H1 (cell line): ENCODE results near the gene DLGAP3. TPM values are rescaled to one million over a fixed set of nuclear protein-coding genes. Genes with fewer than 3 reads are reported as not detected.

Experiments
- ATF2 ChIP-seq: IDR thresholded peaks from 2 replicates; pipeline ENCODE4 v1.6.1; 2012; ENCODE audit warnings: low read length, inconsistent platforms
- CBX5 ChIP-seq: fragments of 300-800, 300-1000 bp; sonication (generic); IDR thresholded peaks from 2 replicates; pipeline ENCODE4 v1.7.1; 2016; ENCODE audit warnings: antibody characterized with exemption, low read length, low read depth
- CREB1 ChIP-seq: IDR thresholded peaks from 2 replicates; pipeline ENCODE4 v1.6.1; 2012; ENCODE audit warnings: inconsistent platforms
- GTF2F1 ChIP-seq: IDR thresholded peaks from 2 replicates; pipeline ENCODE4 v1.6.1; 2012; ENCODE audit warnings: low read depth, low read length, improper control_type of control experiment, borderline replicate concordance
- KDM4A ChIP-seq: IDR thresholded peaks from one replicate; pipeline ENCODE4 v1.7.1; 2012; ENCODE audit warnings: low read depth, mild to moderate bottlenecking, moderate library complexity, low read length, inconsistent platforms; ENCODE audit not compliant: severe bottlenecking
- KDM5A ChIP-seq: fragments of 200-600 bp; IDR thresholded peaks from 2 replicates; pipeline ENCODE4 v1.7.1; 2012; ENCODE audit warnings: mild to moderate bottlenecking, low read length, inconsistent platforms, mixed read lengths
- TAF1 ChIP-seq: IDR thresholded peaks from 2 replicates; pipeline ENCODE4 v1.6.1; 2011; ENCODE audit warnings: mild to moderate bottlenecking, low read depth, low read length
- TEAD4 ChIP-seq: IDR thresholded peaks from 2 replicates; pipeline ENCODE4 v1.6.1; 2012; ENCODE audit warnings: low read depth, low read length, inconsistent platforms, mixed read lengths
- polyA plus RNA-seq, 7 experiments: library from polyadenylated mRNA; depleted of rRNA in 3 of 7; stranded (reverse) in 5 of 7; unstranded in 2 of 7; fragments of >200 nt in 5 of 7; fragments of 200-250 nt in 2 of 7; gene quantifications; 1 replicate in 5 of 7; 2 replicates in 1 of 7; 4 replicates in 1 of 7; pipeline versions ENCODE4 v1.2.1 to v1.2.3, GENCODE V29; 2011 to 2013; ENCODE audit warnings: missing spikeins in 2 of 7, mixed read lengths in 2 of 7
- total RNA-seq: library from RNA; stranded (reverse); fragmentation: NEBNext Ultra II Directional; extraction: Animal tissue kit (Norgen Biotek cat#: 25700); gene quantifications from 2 replicates; pipeline ENCODE4 v1.2.1, GENCODE V29; 2021
- TF ChIP-seq, protein P1 (sequence below): fragments of 300-600 bp; sonication (generic); IDR thresholded peaks from 2 replicates; pipeline ENCODE4 v1.7.1; 2012; ENCODE audit warnings: low read length, moderate library complexity, mild to moderate bottlenecking, inconsistent platforms; ENCODE audit not compliant: insufficient replicate concordance

The DLGAP3 gene
- total and polyA plus RNA-seq, 2 of the 8 experiments (the other 6 are each of a cell fraction or from before 2014, with no cell fraction given) = 3.8 to 13.2 TPM

- TF ChIP-seq ATF2 = no peak
- no peak for TF ChIP-seq KDM4A
- no peak for TF ChIP-seq GTF2F1
- no peak for TF ChIP-seq CBX5
- no peak for TF ChIP-seq TEAD4
- no peak for TF ChIP-seq TAF1
- TF ChIP-seq, protein P1, sequence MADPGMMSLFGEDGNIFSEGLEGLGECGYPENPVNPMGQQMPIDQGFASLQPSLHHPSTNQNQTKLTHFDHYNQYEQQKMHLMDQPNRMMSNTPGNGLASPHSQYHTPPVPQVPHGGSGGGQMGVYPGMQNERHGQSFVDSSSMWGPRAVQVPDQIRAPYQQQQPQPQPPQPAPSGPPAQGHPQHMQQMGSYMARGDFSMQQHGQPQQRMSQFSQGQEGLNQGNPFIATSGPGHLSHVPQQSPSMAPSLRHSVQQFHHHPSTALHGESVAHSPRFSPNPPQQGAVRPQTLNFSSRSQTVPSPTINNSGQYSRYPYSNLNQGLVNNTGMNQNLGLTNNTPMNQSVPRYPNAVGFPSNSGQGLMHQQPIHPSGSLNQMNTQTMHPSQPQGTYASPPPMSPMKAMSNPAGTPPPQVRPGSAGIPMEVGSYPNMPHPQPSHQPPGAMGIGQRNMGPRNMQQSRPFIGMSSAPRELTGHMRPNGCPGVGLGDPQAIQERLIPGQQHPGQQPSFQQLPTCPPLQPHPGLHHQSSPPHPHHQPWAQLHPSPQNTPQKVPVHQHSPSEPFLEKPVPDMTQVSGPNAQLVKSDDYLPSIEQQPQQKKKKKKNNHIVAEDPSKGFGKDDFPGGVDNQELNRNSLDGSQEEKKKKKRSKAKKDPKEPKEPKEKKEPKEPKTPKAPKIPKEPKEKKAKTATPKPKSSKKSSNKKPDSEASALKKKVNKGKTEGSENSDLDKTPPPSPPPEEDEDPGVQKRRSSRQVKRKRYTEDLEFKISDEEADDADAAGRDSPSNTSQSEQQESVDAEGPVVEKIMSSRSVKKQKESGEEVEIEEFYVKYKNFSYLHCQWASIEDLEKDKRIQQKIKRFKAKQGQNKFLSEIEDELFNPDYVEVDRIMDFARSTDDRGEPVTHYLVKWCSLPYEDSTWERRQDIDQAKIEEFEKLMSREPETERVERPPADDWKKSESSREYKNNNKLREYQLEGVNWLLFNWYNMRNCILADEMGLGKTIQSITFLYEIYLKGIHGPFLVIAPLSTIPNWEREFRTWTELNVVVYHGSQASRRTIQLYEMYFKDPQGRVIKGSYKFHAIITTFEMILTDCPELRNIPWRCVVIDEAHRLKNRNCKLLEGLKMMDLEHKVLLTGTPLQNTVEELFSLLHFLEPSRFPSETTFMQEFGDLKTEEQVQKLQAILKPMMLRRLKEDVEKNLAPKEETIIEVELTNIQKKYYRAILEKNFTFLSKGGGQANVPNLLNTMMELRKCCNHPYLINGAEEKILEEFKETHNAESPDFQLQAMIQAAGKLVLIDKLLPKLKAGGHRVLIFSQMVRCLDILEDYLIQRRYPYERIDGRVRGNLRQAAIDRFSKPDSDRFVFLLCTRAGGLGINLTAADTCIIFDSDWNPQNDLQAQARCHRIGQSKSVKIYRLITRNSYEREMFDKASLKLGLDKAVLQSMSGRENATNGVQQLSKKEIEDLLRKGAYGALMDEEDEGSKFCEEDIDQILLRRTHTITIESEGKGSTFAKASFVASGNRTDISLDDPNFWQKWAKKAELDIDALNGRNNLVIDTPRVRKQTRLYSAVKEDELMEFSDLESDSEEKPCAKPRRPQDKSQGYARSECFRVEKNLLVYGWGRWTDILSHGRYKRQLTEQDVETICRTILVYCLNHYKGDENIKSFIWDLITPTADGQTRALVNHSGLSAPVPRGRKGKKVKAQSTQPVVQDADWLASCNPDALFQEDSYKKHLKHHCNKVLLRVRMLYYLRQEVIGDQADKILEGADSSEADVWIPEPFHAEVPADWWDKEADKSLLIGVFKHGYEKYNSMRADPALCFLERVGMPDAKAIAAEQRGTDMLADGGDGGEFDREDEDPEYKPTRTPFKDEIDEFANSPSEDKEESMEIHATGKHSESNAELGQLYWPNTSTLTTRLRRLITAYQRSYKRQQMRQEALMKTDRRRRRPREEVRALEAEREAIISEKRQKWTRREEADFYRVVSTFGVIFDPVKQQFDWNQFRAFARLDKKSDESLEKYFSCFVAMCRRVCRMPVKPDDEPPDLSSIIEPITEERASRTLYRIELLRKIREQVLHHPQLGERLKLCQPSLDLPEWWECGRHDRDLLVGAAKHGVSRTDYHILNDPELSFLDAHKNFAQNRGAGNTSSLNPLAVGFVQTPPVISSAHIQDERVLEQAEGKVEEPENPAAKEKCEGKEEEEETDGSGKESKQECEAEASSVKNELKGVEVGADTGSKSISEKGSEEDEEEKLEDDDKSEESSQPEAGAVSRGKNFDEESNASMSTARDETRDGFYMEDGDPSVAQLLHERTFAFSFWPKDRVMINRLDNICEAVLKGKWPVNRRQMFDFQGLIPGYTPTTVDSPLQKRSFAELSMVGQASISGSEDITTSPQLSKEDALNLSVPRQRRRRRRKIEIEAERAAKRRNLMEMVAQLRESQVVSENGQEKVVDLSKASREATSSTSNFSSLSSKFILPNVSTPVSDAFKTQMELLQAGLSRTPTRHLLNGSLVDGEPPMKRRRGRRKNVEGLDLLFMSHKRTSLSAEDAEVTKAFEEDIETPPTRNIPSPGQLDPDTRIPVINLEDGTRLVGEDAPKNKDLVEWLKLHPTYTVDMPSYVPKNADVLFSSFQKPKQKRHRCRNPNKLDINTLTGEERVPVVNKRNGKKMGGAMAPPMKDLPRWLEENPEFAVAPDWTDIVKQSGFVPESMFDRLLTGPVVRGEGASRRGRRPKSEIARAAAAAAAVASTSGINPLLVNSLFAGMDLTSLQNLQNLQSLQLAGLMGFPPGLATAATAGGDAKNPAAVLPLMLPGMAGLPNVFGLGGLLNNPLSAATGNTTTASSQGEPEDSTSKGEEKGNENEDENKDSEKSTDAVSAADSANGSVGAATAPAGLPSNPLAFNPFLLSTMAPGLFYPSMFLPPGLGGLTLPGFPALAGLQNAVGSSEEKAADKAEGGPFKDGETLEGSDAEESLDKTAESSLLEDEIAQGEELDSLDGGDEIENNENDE = no peak
- no peak for TF ChIP-seq CREB1
- no peak for TF ChIP-seq KDM5A
Measured at GRCh38 chr1:34928699-34929496, 552 bp downstream of the DLGAP3 start (continued).
